ENCODE measurements around the gene MRPL38.
"Not testable (repeated sequence)": the region's sequence is repeated elsewhere in the genome, so short reads cannot be mapped to it uniquely, and the experiment has no call there.

The MRPL38 gene

DNA sequence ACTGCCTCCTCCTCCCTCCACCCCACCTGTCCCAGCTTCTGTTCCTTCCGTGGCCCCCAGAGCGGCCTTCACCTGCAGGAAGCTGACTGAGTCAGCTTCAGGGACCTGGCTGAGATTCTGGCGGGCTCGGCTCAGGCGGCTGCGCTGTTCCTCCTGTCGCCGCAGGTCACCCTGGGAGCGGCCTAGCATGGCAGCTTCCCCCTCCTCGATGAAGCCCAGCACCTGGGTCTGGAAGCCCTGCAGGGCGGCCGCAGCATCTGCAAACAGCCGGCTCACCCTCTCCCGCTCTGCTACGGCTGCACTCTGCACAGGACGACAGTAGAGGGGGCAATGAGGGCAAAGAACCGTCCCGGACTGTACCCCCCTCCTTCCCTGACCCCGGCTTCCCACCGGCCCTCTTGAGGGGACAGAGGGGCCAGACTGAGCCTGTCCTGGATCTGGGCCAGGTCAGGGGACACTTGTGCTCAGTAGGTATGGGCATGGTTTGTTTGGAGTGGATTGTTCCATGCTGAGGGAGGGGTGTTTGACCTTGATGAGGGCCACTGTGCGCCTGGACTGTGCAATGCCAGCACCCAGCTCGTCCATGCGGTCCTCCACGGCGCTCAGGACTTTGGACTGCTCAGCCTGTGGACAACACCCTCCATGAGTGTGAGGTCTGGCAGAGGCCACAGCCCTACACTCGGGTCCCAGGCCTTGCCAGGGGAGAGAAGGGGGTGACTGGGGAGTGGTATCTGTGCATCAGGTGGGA, 28.3 kb downstream of the MRPL38 start:
- DNase-seq (ENCODE audit: low read depth) = no peak

DNA sequence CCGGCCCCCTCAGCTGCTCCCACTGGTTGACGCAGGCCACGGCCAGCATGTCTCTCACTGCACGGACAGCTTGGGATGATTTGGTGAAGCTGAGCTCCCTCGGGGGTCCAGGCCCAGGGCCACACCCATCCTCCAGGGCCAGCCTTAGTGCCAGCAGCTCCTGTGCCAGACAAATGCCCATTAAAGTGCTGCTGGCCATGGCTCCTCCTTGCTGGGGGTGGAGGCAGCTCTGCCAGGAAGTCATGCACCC, 28.8 kb downstream of the MRPL38 start:
- no peak for DNase-seq (ENCODE audit: low read depth)

DNA sequence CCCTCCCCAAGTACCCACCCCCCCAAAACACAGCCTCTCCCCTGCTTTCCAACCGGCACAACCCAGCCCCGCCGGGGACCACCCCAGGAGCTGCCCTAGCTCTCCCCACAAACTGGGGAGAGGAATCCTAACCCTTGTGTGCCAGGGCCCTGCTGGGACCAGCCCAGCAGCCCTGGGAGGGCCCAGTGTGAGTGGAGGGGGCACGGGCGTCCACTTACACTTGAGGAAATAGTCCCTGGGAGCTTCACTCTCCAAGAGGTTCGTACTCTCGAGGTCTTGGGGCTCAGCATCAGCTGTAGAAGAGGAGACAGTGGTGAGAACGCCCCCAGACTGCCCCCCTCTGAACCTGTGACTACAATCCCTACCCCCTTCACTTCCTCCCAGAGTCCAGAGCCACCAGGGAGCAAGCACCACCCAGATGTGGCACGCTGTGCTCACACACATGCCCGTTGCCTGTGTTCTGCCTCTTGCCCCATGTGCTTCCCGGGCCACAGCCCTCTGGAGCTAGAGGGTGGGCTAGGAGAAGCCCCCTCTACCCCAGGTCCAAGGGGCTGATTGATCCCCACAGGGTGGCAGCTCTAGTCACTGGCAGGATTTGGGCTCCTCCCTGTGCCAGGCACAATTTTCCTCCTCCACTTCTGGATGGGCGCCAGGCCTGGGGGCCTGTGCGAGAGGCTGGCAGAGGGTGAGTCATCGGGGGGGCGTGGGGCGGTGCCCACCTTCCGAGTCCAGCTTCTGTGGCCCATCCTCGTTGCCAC, 29.3 kb downstream of the MRPL38 start:
- no peak for DNase-seq (ENCODE audit: low read depth)

DNA sequence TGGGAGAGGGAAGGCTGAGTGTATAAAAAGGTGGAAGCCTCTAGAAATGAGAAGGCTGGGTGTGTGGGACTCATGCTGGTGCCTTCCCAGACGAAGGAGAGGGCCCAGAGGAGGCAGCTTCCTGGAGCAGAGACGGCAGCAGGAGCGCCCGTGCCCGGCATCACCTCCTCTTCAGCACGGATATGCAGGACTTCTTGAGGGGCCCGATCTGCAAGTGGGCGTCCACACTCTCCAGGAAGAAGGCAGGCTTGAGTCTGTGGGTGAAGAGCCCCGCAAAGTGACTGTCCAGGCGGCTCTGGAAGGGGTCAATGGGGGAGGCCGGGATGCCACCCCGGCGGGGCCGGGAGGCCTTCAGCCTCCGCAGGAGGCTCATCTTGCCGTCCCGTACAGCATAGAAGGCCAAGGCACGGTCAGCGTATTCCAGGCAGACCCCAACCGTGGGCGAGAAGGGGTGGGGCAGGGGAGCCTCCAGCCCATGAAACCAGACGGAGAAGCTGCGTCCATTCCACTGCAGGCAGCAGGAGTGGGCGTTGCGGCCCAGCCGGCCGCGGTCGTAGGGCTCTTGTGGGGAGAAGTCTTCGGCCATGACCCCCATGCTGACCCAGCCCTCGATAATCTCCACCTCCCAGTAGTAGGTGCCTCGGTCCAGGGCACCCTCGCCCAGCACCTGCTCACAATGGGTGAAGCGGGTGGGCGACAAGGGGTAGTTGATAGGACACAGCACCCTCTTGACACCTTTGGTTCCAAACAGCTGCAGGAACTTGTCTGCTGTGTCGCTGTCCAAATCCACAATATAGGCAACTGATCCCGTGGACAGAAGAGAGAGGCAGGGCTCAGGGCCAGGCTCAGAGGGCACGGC, 30.1 kb downstream of the MRPL38 start:
- no peak for DNase-seq (ENCODE audit: low read depth)

DNA sequence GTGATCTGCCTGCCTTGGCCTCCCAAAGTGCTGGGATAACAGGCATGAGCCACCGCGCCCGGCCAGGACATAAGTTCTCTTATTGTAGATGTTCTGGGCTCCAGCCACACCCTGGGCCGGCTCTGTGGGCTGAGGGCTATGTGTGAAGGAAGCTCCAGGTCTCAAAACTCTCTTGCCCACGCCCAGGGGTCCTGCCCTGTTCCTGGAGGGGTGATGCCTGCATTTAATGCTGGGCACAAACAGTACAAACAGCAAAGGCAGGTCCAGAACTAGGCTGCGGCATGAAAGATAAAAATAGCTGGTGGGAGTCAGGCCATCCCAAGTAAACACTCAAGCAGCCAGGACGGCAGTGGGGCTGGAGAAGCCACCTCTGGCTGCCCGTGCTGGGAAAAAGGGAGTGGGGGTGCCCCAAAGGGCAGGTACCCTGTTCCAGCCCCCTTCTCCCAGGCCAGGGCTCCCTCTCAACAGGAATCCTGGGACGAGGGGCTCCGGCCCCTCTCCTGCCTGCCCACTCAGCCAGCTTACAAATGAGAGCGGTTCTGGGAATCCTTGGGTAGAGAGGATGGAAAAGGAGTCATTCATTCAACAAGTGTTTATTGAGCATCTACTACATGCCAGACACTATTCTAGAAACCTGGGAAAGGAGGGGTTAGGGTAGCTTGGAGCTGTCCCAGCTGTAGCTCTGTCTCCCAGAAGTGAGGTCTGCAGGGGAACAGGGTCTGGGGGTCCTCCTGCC, 30.9 kb downstream of the MRPL38 start:
- DNase-seq (ENCODE audit: low read depth) = no peak

DNA sequence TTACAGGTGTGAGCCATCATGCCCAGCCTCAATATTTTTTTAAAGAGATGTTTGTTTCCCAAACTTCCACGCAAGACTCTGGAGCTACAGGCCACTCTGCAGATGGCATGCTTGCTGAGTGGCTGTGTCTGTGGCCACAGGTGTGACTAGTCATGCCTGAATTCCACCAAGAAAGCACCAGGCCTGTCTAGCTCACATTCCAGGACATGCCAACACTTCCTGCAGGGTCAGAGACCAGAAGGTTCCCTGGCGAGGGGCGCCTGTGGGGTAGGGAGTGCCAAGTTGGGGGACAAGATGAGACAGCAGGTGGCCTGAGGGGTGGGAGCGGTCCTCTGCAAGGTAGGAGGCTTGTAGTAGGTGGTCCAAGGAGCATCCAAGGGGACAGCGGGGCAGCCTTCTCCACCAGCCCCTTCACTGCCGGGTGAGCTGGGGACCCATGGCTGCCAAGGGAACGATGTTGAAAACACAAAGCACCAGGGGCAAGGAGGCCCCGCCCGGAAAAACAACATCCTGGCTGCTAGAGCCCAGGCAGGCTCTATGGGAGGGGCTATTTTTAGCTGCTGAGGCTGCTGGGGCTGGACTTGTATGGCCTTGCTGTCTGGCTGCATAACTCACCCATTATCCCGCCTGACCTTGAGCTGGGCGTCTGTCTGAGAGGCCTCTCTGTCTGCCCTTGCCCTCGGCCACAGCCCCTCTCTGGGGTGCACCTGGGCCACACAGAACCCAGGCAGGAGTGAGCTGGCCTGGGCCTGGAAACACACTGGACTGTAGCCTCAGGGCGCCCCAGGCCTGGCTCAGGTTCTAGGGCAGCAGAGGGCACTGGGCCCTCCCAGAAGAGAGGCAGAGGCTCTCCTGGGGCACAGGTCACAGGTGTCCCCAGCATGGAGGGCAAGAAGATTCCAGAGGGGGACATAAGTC, 32.0 kb downstream of the MRPL38 start:
- peak; percentile 71 for DNase-seq (ENCODE audit: low read depth)

DNA sequence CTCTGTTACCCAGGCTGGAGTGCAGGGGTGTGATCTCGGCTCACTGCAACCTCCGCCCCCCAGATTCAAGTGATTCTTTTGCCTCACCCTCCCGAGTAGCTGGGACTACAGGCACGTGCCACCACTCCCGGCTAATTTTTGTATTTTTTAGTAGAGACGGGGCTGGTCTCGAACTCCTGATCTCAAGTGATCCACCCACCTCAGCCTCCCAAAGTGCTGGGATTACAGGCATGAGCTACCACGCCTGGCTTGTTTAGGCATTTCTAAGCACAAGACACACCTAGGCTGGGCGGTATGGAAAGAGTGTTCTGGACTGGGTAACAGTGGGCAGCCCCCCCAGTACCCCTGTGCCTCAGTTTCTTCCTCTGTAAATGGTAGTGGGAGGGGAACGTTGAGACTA, 34.5 kb downstream of the MRPL38 start:
- not testable (repeated sequence) for DNase-seq (ENCODE audit: low read depth)

DNA sequence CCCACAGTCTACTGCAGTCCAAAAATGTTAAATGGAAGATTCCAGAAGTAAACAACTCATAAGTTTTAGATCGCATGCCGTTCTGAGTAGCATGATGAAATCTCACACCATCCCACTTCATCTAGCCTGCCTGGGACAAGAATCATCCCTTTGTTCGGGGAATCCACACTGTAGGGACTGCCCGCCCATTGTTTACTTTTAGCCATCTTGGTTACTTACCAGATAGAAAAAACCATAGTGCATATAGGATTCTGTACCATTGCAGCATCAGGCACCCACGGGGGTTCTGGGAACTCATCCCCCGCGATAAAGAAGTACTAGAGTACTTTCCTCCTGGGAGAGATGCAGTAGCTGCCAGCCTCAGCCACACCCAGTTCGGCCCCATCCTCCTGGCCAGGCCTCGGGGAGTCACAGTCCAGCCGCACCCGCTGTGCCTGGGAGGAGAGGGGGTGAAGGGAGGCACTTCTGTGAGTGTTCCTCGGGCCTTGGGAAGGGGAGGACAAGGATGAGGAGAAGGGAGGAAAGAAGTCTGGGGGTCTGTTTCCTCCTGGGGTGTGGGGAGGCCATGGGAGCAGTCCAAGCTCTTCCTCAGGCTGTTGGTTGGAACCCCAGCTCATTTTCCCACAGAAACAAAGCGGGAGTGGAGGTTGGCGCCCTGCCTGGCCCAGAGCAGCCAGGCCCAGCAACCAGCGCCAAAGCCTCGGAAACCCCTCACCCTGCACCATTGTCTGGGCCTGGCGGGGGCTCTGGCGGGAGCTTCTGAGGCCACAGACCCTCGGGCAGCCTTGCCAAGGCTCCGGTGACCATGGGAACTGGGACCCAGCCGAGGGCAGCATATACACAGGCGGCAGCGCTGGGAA, 35.2 kb downstream of the MRPL38 start:
- peak; percentile 85 for DNase-seq (ENCODE audit: low read depth)

DNA sequence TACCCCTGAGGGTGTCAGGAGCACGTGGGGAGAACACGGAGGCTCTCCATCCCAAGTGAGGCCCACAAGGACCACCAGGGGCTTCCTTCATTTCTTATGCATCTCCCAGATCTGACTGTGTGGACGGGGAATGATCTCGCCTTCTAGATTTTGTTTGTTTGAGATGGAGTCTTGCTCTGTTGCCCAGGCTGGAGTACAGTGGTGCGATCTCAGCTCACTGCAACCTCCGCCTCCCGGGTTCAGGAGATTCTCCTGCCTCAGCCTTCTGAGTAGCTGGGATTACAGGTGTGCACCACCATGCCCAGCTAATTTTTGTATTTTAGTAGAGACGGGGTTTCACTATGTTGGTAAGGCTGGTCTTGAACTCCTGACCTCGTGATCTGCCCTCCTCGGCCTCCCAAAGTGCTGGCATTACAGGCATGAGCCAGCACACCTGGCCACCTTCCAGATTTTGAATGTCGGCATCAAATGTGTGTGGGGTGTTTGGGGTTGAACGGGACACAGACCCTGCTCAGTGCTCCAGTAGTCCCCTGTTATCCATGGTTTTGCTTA, 35.9 kb downstream of the MRPL38 start:
- DNase-seq (ENCODE audit: low read depth) = not testable (repeated sequence)

DNA sequence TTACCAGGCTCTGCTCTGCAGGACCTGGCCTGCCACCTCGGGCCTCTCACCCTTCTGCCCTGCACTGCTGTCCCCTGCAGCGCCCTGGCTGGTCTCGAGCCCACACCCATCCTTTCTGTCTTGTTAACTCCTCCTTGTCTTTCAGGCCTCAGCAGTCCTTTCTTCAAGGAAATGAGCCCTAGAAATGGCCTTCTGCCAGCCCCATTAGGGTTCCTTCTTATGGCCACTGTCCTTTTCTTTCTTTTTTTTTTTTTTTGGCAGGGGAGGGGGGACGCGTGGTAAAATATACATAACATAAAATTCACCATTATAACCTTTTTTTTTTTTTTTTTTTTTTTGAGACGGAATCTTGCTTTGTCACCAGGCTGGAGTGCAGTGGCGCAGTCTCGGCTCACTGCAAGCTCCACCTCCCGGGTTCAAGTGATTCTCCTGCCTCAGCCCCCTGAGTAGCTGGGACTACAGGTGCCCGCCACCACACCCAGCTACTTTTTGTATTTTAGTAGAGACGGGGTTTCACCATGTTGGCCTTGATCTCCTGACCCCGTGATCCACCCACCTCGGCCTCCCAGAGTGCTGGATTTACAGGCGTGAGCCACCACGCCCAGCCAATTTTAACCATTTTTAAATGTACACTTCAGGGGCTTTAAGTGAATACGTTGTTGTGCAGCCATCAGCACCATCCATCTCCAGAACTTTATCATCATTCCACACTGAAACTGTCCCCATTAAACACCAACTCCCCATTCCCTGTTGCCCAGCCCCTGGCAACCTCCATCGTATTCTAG, 39.1 kb downstream of the MRPL38 start:
- DNase-seq (ENCODE audit: low read depth) = not testable (repeated sequence)

DNA sequence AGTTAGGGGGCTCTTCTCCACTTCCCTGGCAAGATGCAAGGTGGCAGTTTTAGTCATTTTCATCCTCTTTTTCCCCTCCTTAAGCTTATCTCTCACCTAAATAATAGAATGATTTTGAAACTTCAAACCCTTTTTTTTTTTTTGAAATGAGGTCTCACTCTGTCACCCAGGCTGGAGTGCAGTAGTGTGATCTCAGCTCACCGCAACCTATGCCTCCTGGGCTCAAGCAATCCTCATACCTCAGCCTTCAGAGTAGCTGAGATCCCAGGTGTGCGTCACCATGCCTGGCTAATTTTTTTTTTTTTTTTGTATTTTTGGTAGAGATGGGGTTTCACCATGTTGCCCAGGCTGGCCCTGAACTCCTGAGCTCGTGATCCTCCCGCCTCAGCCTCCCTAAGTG, 39.8 kb downstream of the MRPL38 start:
- not testable (repeated sequence) for DNase-seq (ENCODE audit: low read depth)

DNA sequence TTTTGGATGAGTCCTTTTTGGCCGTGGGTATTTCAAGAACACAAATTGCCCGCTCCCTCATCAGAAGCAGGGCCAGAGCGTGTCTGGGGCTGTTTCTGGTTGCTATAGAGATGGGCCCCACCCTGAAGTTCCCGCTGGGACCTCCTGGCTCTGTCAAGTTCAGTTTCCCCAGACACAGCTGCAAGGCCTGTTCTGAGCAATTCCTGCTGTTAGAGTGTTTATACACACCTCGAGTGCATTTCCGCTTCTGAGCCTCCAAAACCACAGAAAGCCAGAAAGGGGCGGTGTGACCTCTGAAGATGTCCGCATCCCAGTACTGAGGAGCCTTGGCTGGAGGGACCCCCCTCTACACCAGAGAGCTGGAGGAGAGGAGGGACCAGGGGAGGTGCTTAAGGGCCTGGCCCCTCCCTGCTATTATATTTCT, 40.2 kb downstream of the MRPL38 start:
- DNase-seq (ENCODE audit: low read depth) = peak; percentile 64

DNA sequence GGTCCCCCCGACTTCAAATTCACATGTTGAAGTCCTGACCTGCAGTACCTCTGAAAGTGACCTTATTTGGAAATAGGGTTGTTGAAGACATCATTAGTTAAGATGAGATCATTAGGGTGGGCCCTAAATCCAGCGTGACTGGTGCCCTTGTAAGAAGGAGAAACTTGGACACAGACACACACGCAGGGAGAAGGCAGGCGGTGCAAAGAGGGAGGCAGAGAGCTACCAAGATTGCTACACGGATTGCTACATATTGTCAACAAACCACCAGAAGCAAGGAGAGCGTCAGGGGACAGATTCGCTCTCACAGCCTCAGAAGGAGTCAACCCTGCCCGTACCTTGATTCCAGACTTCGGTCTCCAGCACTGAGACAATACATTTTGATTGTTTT, 42.8 kb downstream of the MRPL38 start:
- no peak for DNase-seq (ENCODE audit: low read depth)

DNA sequence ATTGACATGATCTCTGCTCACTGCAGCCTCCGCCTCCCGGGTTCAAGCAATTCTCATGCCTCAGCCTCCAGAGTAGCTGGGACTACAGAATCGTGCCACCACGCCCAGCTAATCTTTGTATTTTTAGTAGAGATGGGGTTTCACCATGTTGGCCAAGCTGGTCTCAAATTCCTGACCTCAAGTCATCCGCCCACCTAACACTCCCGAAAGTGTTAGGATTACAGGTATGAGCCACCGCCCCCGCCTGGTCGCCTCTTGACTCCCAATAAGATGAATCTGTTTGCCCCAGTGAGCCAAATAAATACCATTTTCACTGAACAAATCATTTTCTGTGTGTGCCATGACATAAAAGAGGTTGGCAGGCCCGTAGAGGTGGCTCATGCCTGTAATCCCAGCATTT, 45.3 kb downstream of the MRPL38 start:
- DNase-seq (ENCODE audit: low read depth) = not testable (repeated sequence)

DNA sequence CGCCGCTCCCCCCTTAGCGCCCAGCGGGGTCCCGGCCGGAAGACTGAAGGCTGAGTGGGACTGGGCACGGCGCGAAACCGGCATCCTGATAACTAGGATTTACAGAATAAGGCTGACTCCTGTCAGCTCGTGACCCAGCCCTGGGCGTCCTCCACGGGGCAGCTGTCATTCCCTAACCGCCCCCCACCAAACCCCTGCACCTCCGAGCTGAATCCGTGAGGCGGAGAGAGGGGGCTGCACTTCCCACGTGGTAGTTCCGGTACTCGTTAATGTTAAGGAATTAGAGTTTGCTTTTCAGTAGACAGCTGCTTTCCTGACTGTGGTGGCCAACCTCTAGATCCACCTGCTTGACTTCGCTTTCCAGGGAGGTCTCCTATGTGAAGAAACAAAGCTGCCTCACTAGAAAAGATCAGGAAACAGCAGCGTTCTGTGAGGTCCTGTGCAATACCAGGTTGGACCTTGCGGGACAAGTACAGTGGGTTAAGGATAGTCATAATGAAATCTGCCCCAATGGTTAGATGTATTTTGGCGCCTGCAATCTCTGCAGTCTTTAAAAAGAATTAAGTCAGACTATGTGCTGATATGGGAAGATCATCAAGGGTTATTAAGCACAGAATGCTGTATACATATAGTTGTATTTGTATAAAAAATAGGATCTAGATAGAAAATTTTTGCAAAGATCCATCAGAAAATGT, 48.5 kb downstream of the MRPL38 start:
- peak; percentile 25 for DNase-seq (ENCODE audit: low read depth)

DNA sequence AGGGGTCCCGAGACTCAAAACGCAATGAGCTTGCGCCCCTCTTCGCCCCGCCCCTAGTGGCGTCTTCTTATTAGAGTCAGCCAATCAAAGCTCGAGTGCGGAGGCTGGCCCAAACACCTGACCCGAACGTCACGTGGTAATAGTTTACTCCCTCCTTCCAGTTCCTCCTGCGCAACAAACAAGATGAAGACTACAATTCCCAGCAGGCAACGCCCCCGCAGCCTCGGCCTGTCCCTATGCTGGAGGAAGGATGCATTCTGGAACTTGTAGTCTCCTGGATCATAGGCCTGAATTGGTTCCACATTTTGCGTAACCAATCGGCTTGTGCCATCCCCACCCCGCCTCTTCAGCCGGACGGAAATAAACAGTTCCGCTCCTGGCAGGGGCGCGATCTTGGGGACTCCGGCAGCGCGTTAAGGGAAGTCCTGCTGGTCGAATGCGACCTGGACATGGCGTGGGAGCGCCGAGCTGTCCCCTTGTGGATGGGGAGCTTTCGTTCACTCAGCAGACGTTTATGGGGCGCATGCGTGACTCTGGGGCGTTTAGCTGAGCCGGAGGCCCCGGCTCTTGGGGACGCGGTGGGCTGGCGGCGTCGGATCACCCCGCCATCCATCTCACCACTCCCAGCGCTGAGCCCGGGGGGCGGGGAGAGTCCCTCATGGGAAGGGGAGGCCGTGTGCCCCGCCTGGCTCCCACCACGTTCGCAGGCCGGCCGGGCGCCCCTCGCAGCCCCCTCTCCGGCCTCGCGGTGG, 49.2 kb downstream of the MRPL38 start, which contains the start of gene WBP2:
Gene WBP2 (minus strand): TSS at position 26 of the 752 bp plus-strand sequence. CDS start 38 bp downstream, outside the sequence.
- DNase-seq (ENCODE audit: low read depth) = peak; percentile 100

DNA sequence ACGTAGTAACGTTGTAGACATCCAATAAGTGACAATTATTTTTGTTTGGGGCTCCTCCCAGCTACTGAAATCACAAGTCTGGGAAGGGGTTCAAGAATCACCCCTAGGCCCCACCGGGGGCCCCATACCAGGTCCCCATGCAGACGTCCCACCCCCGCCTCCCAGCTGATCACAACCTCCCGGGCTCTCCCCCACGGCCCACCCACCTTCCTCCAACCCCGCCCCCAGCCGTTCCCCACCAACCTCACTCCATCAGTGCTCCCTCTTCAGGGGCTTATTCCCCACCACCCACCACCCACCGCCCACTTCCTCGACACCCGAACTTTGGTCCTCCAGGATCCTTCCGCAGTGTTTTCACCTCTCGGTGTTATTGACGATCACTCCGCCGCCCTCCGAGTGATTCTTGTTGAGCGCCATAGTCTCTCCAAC, 49.8 kb downstream of the MRPL38 start:
- DNase-seq (ENCODE audit: low read depth) = no peak
